ENCODE measurements around the gene CRTC2.

DNA sequence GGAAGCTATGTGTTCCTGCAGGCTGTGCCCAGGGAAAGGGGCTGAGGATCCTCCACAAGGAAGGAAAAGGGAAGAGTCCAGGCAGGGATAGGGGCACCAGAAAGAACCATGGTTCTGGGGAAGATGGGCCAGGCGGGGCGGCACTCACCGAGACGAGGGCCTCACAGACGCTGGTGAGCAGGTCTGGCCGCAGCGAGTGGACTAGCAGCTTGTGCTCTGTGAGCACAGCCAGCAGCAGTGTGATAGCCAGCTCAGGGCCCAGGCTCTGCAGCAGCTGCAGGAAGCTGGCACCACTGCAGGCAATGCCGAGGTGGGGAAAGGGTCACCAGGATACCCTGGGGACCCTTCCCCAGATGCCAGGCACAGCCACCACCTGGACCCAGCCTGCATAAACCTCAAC is 17.7 kb downstream of the CRTC2 start:
- TF ChIP-seq, protein P1, sequence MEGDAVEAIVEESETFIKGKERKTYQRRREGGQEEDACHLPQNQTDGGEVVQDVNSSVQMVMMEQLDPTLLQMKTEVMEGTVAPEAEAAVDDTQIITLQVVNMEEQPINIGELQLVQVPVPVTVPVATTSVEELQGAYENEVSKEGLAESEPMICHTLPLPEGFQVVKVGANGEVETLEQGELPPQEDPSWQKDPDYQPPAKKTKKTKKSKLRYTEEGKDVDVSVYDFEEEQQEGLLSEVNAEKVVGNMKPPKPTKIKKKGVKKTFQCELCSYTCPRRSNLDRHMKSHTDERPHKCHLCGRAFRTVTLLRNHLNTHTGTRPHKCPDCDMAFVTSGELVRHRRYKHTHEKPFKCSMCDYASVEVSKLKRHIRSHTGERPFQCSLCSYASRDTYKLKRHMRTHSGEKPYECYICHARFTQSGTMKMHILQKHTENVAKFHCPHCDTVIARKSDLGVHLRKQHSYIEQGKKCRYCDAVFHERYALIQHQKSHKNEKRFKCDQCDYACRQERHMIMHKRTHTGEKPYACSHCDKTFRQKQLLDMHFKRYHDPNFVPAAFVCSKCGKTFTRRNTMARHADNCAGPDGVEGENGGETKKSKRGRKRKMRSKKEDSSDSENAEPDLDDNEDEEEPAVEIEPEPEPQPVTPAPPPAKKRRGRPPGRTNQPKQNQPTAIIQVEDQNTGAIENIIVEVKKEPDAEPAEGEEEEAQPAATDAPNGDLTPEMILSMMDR (conservative IDR thresholded peaks at IDR 0.05; ENCODE audit: low read depth, low read length): no peak
- no peak for TF ChIP-seq CEBPB (IDR thresholded peaks at IDR 0.05; ENCODE audit: low read depth, low read length)
- TF ChIP-seq, protein P2, sequence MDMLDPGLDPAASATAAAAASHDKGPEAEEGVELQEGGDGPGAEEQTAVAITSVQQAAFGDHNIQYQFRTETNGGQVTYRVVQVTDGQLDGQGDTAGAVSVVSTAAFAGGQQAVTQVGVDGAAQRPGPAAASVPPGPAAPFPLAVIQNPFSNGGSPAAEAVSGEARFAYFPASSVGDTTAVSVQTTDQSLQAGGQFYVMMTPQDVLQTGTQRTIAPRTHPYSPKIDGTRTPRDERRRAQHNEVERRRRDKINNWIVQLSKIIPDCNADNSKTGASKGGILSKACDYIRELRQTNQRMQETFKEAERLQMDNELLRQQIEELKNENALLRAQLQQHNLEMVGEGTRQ (IDR thresholded peaks at IDR 0.05; ENCODE audit: low read depth, low read length): no peak
- TF ChIP-seq RAD21 (IDR thresholded peaks at IDR 0.05; ENCODE audit: low read length): no peak
- no peak for TF ChIP-seq MAFK (IDR thresholded peaks at IDR 0.05; ENCODE audit: low read depth, low read length)
- TF ChIP-seq POLR2A (IDR thresholded peaks at IDR 0.05; ENCODE audit: low read depth, low read length): no peak
- TF ChIP-seq MXI1 (IDR thresholded peaks at IDR 0.05; ENCODE audit: borderline replicate concordance, low read depth, low read length): no peak
- TF ChIP-seq NFE2L2 (IDR thresholded peaks at IDR 0.05; ENCODE audit: low read depth, low read length): no peak
- no peak for TF ChIP-seq BHLHE40 (IDR thresholded peaks at IDR 0.05; ENCODE audit: low read depth, low read length)
- TF ChIP-seq RFX5 (IDR thresholded peaks at IDR 0.05; ENCODE audit: low read depth, low read length): no peak
- no peak for TF ChIP-seq SMC3 (IDR thresholded peaks at IDR 0.05; ENCODE audit: low read depth, low read length)
- TF ChIP-seq RCOR1 (IDR thresholded peaks at IDR 0.05; ENCODE audit: insufficient replicate concordance, low read length): no peak
- no peak for TF ChIP-seq CHD1 (IDR thresholded peaks at IDR 0.05; ENCODE audit: low read depth, low read length)
- TF ChIP-seq FOS (IDR thresholded peaks at IDR 0.05; ENCODE audit: low read depth, low read length): no peak

All from IMR-90 (cell line).